ENCODE results near the gene ARL3. TPM values are rescaled to one million over a fixed set of nuclear protein-coding genes. Genes with fewer than 3 reads are reported as not detected.

Gene ARL3
- total RNA-seq, 4 donors from 2014 or later: 0.87 to 5.0 (median 2.2) TPM

GRCh38 chr10:102691285-102692066 is 22.7 kb downstream of the ARL3 start:
- peak overlapping the region in 1 of 4 donors; percentile 44 for H3K27ac ChIP-seq
- H3K27me3 ChIP-seq: no peaks in the 10 kb centered on the region
- DNase-seq: no peak
- 70 to 73% methylated on average over 8 of the region's 8 CpGs for WGBS, 2 donors
- H3K9me3 ChIP-seq: no peaks in the 10 kb centered on the region
- peaks cover 0 to 29% (median under 1%) of the 10 kb centered on the region in 3 donors for H3K36me3 ChIP-seq
- no peak for TF ChIP-seq POLR2A (IDR thresholded peaks at IDR 0.05)
- TF ChIP-seq, protein P1, sequence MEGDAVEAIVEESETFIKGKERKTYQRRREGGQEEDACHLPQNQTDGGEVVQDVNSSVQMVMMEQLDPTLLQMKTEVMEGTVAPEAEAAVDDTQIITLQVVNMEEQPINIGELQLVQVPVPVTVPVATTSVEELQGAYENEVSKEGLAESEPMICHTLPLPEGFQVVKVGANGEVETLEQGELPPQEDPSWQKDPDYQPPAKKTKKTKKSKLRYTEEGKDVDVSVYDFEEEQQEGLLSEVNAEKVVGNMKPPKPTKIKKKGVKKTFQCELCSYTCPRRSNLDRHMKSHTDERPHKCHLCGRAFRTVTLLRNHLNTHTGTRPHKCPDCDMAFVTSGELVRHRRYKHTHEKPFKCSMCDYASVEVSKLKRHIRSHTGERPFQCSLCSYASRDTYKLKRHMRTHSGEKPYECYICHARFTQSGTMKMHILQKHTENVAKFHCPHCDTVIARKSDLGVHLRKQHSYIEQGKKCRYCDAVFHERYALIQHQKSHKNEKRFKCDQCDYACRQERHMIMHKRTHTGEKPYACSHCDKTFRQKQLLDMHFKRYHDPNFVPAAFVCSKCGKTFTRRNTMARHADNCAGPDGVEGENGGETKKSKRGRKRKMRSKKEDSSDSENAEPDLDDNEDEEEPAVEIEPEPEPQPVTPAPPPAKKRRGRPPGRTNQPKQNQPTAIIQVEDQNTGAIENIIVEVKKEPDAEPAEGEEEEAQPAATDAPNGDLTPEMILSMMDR (IDR thresholded peaks at IDR 0.05): no peak
- peaks cover 0 to 11% (median 0%) of the 10 kb centered on the region in 3 donors for H3K4me1 ChIP-seq
- H3K4me3 ChIP-seq: no peak overlapping the region
- intact Hi-C loops (cut with DNase I): no loop called here

DNA sequence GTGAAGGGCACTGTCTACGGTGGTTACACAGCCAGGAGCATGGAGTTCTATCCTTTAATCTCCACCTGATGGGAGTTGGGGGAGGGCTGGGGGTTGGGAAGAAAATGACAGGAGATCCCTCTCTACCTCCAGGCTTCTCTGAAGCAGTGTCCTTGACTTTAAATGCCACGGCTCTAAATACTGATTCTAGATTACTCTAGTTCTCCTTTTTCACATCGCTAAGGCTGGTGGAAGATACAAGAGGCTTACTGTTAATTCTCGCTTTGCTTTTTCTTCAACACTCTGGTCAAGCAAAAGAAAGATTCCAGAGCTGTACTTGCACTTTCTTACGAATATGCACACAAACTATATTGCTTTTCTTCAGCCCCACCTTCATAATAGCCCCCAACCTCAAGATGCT is 30.5 kb downstream of the ARL3 start:
- Histone ChIP-seq H3K4me3 (no peak overlapping the region), H3K9me3 (no peaks in the 10 kb centered on the region), H3K27me3 (no peaks in the 10 kb centered on the region), H3K27ac (no peak overlapping the region), H3K36me3 (peaks cover 0 to 37% (median 0%) of the 10 kb centered on the region in 3 donors), H3K4me1 (peaks cover 0 to 8% (median 6%) of the 10 kb centered on the region in 3 donors)
- intact Hi-C loops (cut with DNase I): no loop called here
- 89 to 90% methylated on average over 3 to 4 of the region's 5 CpGs for WGBS, 2 donors
- no peak for TF ChIP-seq POLR2A (IDR thresholded peaks at IDR 0.05)
- TF ChIP-seq, protein P1 (IDR thresholded peaks at IDR 0.05): no peak
- no peak for DNase-seq

- H3K9me3 ChIP-seq: no peaks in the 10 kb centered on the region
- intact Hi-C loops (cut with DNase I): no loop called here
These were observed 31.2 kb downstream of the ARL3 start for GRCh38 chr10:102682981-102683380.

GRCh38 chr10:102682416-102682815 is 31.8 kb downstream of the ARL3 start:
- TF ChIP-seq, protein P1 (IDR thresholded peaks at IDR 0.05): no peak
- TF ChIP-seq POLR2A (IDR thresholded peaks at IDR 0.05): no peak
- intact Hi-C loops (cut with DNase I): no loop called here
- DNase-seq: no peak
- no peak overlapping the region for H3K27ac ChIP-seq
- WGBS, 2 donors: 71 to 89% methylated on average over 4 to 6 of the region's 7 CpGs
- H3K36me3 ChIP-seq: peaks cover 0 to 34% (median 0%) of the 10 kb centered on the region in 3 donors
- H3K9me3 ChIP-seq: no peaks in the 10 kb centered on the region
- H3K27me3 ChIP-seq: no peaks in the 10 kb centered on the region
- H3K4me3 ChIP-seq: no peak overlapping the region
- H3K4me1 ChIP-seq: peaks cover 0 to 20% (median 12%) of the 10 kb centered on the region in 3 donors

More at GRCh38 chr10:102682981-102683380, 31.2 kb downstream of the ARL3 start:
- no peak for TF ChIP-seq POLR2A (IDR thresholded peaks at IDR 0.05)
- TF ChIP-seq, protein P1 (IDR thresholded peaks at IDR 0.05): no peak
- WGBS, 2 donors: 88 to 90% methylated on average over 4 of the region's 4 CpGs
- DNase-seq: no peak
- no peaks in the 10 kb centered on the region for H3K27me3 ChIP-seq
- no peak overlapping the region for H3K27ac ChIP-seq
- peaks cover 0 to 34% (median 0%) of the 10 kb centered on the region in 3 donors for H3K36me3 ChIP-seq
- H3K4me3 ChIP-seq: no peak overlapping the region
- H3K4me1 ChIP-seq: peaks cover 0 to 14% (median 9%) of the 10 kb centered on the region in 3 donors

DNA sequence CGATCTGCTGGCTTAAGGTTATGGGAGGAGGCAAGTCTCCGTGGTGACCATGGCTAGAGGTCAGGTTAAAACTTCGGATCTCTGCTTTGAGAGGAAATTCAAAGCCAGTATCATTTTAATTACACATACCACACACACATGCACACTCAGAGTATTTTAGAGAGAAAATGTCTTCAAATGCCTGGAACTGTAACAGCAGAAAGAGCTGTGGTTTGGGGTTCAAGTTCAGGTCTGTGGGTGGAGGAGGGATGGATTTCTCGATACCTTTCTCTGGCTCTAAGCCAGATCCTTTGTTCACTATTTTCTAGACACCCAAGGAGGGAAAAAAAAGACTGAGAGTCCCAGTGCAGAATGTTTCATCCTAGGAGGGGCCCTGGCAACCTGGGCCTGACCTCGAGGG is 32.5 kb downstream of the ARL3 start:
- Histone ChIP-seq H3K9me3 (no peaks in the 10 kb centered on the region), H3K27ac (no peak overlapping the region), H3K36me3 (peaks cover 0 to 34% (median 0%) of the 10 kb centered on the region in 3 donors), H3K4me3 (no peak overlapping the region), H3K27me3 (no peaks in the 10 kb centered on the region), H3K4me1 (peaks cover 0 to 27% (median 18%) of the 10 kb centered on the region in 3 donors)
- intact Hi-C loops (cut with DNase I): no loop called here
- no peak for DNase-seq
- TF ChIP-seq POLR2A (IDR thresholded peaks at IDR 0.05): no peak
- TF ChIP-seq, protein P1 (IDR thresholded peaks at IDR 0.05): no peak
- WGBS, 2 donors: 71 to 77% methylated on average over 5 of the region's 5 CpGs

All from esophagus squamous epithelium (tissue), 5 donors.